ENCODE results near the gene PDE7B. TPM values are rescaled to one million over a fixed set of nuclear protein-coding genes. Genes with fewer than 3 reads are reported as not detected.
A peak's percentile ranks its signal among the peaks of the same experiment; 100 is the strongest.

PDE7B gene
- total RNA-seq, 1 donor from 2014 or later = 5.1 TPM

GRCh38 chr6:136112262-136112661 lies 260.8 kb downstream of the PDE7B start:
- Mint-ChIP-seq H3K4me3 (no peak overlapping the region), H3K36me3 (peaks cover 4% of the 10 kb centered on the region), H3K4me1 (ENCODE audit: unreplicated experiment) (peaks cover 49% of the 10 kb centered on the region), H3K27ac (no peak overlapping the region), H3K9me3 (peaks cover 5% of the 10 kb centered on the region), H3K27me3 (no peaks in the 10 kb centered on the region)
- DNase-seq (ENCODE audit: extremely low spot score, unreplicated experiment) = no peak
- TF ChIP-seq CTCF (conservative IDR thresholded peaks at IDR 0.05) = no peak

GRCh38 chr6:136113736-136114173 lies 262.3 kb downstream of the PDE7B start:
- TF ChIP-seq CTCF (conservative IDR thresholded peaks at IDR 0.05) = no peak
- Mint-ChIP-seq H3K4me1 (ENCODE audit: unreplicated experiment) (peaks cover 43% of the 10 kb centered on the region), H3K9me3 (peaks cover 5% of the 10 kb centered on the region), H3K36me3 (peaks cover 4% of the 10 kb centered on the region), H3K27ac (peak overlapping the region; percentile 59), H3K4me3 (peak overlapping the region; percentile 5), H3K27me3 (no peaks in the 10 kb centered on the region)
- DNase-seq (ENCODE audit: extremely low spot score, unreplicated experiment) = no peak

- DNase-seq (ENCODE audit: extremely low spot score, unreplicated experiment) = no peak
- no peak for TF ChIP-seq CTCF (conservative IDR thresholded peaks at IDR 0.05)
- peaks cover 5% of the 10 kb centered on the region for H3K9me3 Mint-ChIP-seq
- no peaks in the 10 kb centered on the region for H3K27me3 Mint-ChIP-seq
- no peak overlapping the region for H3K4me3 Mint-ChIP-seq
- peaks cover 38% of the 10 kb centered on the region for H3K4me1 Mint-ChIP-seq (ENCODE audit: unreplicated experiment)
- H3K27ac Mint-ChIP-seq = no peak overlapping the region
- peaks cover under 1% of the 10 kb centered on the region for H3K36me3 Mint-ChIP-seq
Measured at GRCh38 chr6:136114661-136115060, 263.2 kb downstream of the PDE7B start.

GRCh38 chr6:136115941-136116340 lies 264.4 kb downstream of the PDE7B start:
- H3K27me3 Mint-ChIP-seq = no peaks in the 10 kb centered on the region
- H3K4me3 Mint-ChIP-seq = no peak overlapping the region
- peak overlapping the region; percentile 27 for H3K27ac Mint-ChIP-seq
- H3K4me1 Mint-ChIP-seq (ENCODE audit: unreplicated experiment) = peaks cover 41% of the 10 kb centered on the region
- H3K9me3 Mint-ChIP-seq = peaks cover 5% of the 10 kb centered on the region
- no peak for DNase-seq (ENCODE audit: extremely low spot score, unreplicated experiment)
- H3K36me3 Mint-ChIP-seq = peaks cover 5% of the 10 kb centered on the region
- no peak for TF ChIP-seq CTCF (conservative IDR thresholded peaks at IDR 0.05)

- peaks cover 5% of the 10 kb centered on the region for H3K36me3 Mint-ChIP-seq
- H3K27ac Mint-ChIP-seq = no peak overlapping the region
- H3K27me3 Mint-ChIP-seq = no peaks in the 10 kb centered on the region
- peaks cover 34% of the 10 kb centered on the region for H3K4me1 Mint-ChIP-seq (ENCODE audit: unreplicated experiment)
- no peak for DNase-seq (ENCODE audit: extremely low spot score, unreplicated experiment)
- peaks cover 5% of the 10 kb centered on the region for H3K9me3 Mint-ChIP-seq
- no peak overlapping the region for H3K4me3 Mint-ChIP-seq
- TF ChIP-seq CTCF (conservative IDR thresholded peaks at IDR 0.05) = no peak
Measured at GRCh38 chr6:136117081-136117480, 265.6 kb downstream of the PDE7B start.

- no peak overlapping the region for H3K27ac Mint-ChIP-seq
- peaks cover 5% of the 10 kb centered on the region for H3K9me3 Mint-ChIP-seq
- H3K36me3 Mint-ChIP-seq = peaks cover 5% of the 10 kb centered on the region
- no peak for TF ChIP-seq CTCF (conservative IDR thresholded peaks at IDR 0.05)
- no peaks in the 10 kb centered on the region for H3K27me3 Mint-ChIP-seq
- DNase-seq (ENCODE audit: extremely low spot score, unreplicated experiment) = no peak
- H3K4me1 Mint-ChIP-seq (ENCODE audit: unreplicated experiment) = peaks cover 23% of the 10 kb centered on the region
- no peak overlapping the region for H3K4me3 Mint-ChIP-seq
Measured at GRCh38 chr6:136118787-136119186, 267.3 kb downstream of the PDE7B start.
